Fibroblast of skin of abdomen (primary cell): ENCODE measurements around the gene CYP2W1.
"Not testable (repeated sequence)": the region's sequence is repeated elsewhere in the genome, so short reads cannot be mapped to it uniquely, and the experiment has no call there.

ENCODE experiments used
- DNase-seq: peaks from one replicate; pipeline ENCODE4 v3.0.0-alpha.2; 2013

The CYP2W1 gene

DNA sequence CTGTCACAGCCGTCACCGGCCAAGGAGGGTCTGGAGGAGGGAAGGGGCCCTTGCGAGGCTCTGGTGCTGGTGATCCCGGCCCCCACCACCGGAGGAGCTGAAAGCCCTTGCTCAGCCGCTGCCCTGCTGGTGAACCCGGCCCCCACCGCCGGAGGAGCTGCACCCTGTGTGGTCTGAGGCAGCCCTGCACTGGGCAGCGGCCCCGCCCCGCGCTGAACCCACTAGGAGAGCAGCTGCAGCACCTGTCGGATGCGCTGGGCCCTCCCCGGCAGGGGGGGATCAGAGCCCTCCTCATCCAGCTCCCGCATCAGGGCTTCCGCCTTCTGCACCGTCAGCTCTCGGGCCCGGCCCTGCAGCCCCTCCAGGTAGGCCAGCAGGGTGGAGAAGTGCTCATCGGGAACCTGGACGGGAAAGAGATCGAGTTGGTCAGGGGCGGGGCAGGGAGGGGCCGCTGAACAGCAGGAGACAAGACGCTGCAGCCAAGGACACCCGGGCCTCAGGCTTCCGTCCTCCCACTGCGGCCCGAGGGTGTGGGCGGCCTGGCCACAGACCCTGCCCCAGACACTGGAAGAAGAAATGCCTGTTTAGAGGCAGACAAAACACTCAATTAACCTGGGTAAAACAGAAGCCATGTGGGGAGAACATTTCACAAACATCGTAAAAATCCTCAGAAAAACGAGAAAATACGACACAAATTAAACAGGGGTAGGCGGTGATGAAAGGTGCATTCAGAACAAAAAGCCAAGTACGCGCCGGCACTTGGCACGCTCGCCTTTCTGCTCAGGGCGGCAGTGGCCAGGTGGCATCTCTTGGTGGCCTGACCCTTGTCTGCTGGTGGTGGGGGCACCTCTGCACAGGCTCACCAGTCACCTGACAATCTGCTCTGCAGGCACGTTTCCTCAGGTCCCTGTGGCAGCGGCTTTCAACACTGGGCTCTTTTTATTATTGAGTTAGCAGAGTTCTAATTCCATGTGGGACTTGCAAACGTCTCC lies 14.7 kb downstream of the CYP2W1 start:
- no peak for DNase-seq

DNA sequence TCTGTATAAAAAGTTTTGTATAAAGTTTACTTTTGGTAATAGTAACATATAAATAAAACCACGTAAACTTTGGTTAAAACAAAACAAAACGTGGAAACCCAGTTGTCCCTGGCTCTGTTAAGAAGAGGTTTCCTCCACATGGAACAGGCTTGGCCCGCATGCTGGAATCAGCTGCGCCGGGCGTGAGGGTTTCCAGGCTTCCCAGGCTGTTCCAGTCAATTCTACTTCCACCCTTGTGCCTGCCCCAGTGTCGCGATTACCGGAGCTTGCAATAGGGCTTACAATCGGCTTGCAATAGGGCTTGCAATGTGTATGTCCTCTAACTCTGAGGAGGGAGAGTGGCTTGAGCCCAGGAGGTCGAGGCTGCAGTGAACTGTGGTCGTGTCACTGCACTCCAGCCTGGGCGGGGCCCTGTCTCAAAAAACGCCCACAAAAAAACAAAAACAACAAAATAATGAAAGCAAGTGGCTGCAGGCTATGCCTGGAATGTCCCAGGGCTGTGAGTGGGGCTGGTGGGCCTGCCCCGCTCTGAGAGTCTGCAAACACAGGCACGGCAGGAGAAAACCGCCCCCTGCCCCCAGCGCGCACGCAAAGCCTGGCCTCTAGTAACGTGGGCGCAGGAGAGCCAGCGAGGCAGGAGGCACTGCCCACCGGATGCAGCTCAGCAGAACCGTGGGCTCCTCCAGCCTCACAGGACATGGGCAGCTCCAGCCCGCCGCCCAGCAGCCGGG lies 16.3 kb downstream of the CYP2W1 start:
- no peak for DNase-seq

DNA sequence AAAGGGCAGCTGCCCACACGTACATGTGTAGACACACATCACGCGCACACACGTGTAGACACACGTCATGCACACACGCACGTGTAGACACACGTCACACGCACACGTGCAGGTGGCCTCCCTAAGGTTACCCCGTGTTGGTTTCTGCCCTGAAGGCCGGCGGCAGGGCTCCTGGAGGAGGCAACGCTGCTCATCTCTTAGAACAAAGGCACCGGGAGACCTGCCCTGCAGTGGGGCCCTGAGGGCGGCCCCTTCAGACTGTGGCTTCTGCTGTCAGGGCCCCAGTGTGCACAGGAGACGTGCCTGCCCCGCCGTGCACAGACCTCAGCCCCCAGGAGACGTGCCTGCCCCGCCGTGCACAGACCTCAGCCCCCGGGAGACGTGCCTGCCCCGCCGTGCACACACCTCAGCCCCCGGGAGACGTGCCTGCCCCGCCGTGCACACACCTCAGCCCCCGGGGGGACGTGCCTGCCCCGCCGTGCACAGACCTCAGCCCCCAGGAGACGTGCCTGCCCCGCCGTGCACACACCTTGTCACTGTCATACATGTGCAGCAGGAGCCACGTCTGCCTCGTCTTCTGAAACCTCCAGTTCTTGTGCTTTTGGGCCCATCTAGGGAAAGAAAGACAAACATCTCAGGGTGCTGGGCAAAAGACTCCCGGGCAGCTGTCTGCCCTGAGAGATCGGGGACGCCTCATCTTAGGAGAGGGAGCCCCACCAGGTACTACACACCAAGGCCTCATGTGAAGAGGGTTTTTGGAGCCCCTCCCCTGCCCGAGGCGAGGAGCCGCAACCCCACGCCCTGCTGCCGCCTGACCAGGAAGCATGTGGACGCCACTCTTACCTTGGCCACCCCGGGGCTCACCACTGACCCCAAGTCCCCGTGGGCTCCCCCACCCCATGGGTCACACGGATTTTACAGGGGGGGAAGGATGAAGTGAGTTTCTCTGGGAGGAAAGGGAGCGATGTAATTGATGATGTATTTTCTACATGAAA lies 17.3 kb downstream of the CYP2W1 start:
- DNase-seq: no peak

DNA sequence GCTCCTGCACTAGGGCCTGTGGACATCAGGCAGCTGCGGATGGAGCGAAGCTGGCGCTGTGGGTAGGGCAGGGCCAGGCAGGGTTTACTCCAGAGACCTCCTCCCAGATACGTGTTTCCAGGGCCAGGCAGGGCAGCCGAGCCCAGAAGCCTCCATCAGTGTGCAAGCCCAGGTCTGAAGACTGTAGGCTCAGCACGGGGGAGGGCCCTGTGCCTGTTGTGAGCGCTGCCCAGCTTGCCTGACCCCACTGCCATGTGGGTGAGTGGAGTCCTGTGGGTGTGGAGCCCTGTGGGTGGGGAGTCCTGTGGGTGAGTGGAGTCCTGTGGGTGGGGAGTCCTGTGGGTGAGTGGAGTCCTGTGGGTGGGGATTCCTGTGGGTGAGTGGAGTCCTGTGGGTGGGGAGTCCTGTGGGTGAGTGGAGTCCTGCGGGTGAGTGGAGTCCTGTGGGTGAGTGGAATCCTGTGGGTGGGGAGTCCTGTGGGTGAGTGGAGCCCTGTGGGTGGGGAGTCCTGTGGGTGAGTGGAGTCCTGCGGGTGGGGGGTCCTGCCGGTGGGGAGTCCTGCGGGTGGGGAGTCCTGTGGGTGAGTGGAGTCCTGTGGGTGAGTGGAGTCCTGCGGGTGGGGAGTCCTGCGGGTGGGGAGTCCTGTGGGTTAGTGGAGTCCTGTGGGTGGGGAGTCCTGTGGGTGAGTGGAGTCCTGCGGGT lies 18.2 kb downstream of the CYP2W1 start:
- not testable (repeated sequence) for DNase-seq

GRCh38 chr7:1002026-1002425 lies 19.0 kb downstream of the CYP2W1 start:
- not testable (repeated sequence) for DNase-seq

DNA sequence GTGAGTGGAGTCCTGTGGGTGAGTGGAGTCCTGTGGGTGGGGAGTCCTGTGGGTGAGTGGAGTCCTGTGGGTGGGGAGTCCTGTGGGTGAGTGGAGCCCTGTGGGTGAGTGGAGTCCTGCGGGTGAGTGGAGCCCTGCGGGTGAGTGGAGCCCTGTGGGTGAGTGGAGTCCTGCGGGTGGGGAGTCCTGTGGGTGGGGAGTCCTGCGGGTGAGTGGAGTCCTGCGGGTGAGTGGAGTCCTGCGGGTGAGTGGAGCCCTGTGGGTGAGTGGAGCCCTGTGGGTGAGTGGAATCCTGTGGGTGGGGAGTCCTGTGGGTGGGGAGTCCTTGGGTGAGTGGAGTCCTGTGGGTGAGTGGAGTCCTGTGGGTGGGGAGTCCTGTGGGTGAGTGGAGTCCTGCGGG lies 19.5 kb downstream of the CYP2W1 start:
- not testable (repeated sequence) for DNase-seq

GRCh38 chr7:1004018-1004852 lies 21.3 kb downstream of the CYP2W1 start:
- DNase-seq: no peak

- no peak for DNase-seq
Measured at GRCh38 chr7:1005303-1005702, 22.3 kb downstream of the CYP2W1 start.

DNA sequence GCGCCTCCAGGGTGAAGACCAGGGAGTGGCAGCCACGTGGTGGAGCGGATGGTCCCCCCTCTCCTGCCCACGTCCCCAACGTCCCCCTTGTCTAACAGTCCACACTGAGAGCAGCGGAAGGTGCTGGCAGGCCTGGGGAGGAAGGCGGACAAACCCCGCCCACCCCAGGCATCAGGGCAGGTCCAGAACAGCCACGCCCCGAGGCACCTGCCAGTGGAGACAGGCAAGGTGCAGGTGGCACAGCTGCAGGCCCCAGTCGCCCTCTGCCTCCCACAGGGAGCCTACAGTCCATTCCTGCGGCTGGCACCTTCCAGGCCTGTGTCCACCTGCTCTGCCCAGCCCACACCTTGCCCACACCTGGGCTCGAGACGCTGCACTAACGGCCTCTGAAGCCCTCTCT lies 24.9 kb downstream of the CYP2W1 start:
- DNase-seq: no peak

GRCh38 chr7:1008733-1009363 lies 25.9 kb downstream of the CYP2W1 start:
- DNase-seq: no peak

GRCh38 chr7:1009747-1010146 lies 26.8 kb downstream of the CYP2W1 start:
- DNase-seq: no peak

DNA sequence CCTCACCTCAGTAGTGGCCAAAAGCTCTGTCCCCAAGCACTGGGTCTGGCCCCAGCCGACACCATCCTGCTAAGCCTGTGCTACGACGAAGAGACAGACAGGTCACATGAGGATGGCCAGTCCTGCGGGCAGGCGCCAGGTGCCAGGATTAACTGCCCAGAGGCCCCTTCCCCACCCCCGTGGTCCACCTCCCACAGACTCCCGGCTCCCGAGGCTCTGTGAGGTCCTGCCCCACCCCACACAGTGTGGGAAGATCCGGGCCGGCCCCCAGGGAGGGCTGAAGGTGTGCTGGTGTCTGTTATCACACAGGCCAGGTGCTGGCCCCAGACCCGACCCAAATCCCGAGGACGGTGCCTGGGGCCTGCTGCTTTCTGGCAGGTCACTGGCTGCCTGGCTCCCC lies 27.2 kb downstream of the CYP2W1 start:
- no peak for DNase-seq

DNA sequence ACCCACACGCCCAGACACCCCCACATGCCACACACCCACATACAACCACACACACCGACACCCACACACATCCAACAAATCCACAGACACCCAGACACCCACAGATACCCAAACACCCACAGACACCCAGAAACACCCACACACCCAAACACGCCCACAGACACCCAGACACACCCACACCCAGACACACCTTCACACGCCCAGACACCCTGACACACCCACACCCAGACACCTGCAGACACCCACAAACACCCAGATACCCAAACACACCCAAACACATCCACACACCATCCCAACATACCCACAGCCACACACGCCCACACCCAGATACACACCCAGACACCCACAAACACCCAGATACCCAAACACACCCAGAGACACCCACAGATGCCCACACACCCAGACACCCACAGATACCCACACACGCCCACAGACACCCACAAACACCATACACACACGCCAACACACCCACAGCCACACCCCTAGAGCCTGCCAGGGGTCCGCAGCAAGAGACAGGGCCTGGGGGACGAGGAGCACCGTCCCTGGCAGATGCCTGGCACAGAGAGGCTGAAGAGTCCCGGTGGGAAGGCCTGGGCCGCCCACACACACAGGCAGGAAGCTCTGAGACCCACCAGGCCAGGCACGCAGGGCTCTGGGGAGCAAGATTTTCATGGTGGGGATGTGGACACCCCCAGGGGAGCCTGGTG lies 28.5 kb downstream of the CYP2W1 start:
- no peak for DNase-seq

DNA sequence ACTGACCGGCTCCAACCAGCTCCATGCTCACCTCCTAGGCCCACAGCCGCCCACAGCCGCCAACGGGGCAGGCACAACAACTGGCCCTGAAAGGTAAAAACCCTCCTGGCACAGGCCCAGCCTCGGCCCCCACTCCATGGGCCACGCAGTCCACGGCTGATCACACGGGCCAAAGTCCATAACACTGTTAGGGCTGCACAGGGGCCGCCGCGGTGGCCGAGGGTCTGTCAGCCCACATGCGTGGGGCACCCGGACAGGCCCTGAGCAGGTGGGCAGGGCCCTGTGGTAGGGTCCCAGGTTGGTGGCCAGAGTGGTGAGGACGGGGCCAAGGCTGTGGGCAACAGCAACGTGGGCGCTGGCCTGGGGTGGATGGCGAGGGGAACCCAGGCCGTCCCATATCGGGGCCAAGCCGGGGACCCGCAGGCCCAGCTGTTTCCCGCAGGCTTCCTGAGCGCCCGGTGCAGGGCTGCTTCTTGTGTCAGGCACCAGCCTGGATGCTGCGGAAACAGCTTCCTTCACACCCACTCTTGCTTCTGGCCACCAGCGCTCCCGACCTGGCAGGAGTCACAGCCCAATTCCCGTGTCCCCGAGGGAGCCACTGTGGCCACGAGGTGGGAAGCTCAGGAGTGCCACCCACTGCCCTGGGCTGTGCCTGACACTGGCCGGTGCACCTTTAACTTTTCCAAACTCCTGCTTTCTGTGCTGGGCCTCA lies 29.2 kb downstream of the CYP2W1 start:
- no peak for DNase-seq

DNA sequence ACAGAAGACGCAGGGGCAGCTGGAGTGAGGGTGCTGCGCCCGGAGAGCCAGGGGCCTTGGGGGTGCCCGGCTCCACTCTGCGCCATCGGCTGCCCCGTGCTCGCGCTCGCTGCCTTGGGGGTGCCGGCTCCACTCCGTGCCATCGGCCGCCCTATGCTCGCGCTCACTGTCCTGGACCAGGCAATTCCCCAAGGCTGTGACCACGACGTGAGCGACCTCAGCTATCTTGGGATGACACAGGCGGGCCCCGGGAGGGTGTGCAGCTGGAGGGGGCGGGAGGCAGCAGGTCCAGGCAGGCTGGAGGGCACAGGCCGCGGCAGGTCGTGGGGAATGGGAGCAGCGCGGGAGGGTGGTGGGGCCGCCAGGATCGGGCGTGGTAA lies 29.7 kb downstream of the CYP2W1 start:
- no peak for DNase-seq

- DNase-seq: peak; percentile 53
Measured at GRCh38 chr7:1013581-1013980, 30.6 kb downstream of the CYP2W1 start.

- DNase-seq: no peak
Measured at GRCh38 chr7:1014681-1015080, 31.7 kb downstream of the CYP2W1 start.

GRCh38 chr7:1015196-1016121 lies 32.5 kb downstream of the CYP2W1 start:
- no peak for DNase-seq
